SK-N-MC (cell line): ENCODE data around the gene INPP5D.

ENCODE experiments used
- EZH2 ChIP-seq: fragments of 200-600 bp; sonication (generic); IDR thresholded peaks from one replicate; pipeline ENCODE4 v1.6.1; 2017; ENCODE audit warnings: antibody characterized with exemption
- POLR2AphosphoS5 ChIP-seq: IDR thresholded peaks from 2 replicates; pipeline ENCODE4 v1.6.1; 2012; ENCODE audit warnings: mild to moderate bottlenecking, low read depth, low read length, borderline replicate concordance

GRCh38 chr2:233100192-233100998 is 40.3 kb downstream of the INPP5D start:
- no peak for TF ChIP-seq POLR2AphosphoS5
- TF ChIP-seq EZH2 = no peak
